ENCODE results near the gene CLSTN2.

CLSTN2 gene

DNA sequence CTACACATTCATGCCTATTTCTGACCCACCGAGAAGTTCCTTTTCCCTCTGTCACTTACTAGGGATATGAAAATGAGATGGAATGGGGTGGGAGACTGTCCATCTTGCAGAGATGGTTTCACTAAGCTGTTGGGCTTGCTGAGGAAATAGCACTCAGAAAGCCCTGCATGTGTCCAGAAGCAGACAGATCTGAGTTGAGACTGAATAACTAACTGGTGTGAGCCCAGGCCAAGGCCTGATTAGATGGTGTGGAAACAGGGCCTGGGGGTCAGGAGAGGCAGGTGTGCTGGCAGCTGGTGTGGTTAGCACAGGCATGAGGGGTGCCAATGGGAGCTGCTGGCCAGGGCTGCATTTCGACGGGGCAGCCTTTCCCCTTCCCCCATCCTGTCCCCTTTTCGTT, 72.1 kb downstream of the CLSTN2 start:
- Histone ChIP-seq H3K4me1 (ENCODE audit: control insufficient read depth, insufficient read depth, low read length, poor library complexity, severe bottlenecking) (no peaks in the 10 kb centered on the region), H3K4me3 (ENCODE audit: extremely low read depth, insufficient read depth, low read length, poor library complexity, severe bottlenecking) (no peak overlapping the region), H3K27ac (ENCODE audit: low read depth, low read length, severe bottlenecking) (no peak overlapping the region), H3K9me3 (ENCODE audit: control insufficient read depth, low read length) (no peaks in the 10 kb centered on the region), H3K36me3 (ENCODE audit: control insufficient read depth, insufficient read depth, low read length) (no peaks in the 10 kb centered on the region)
- 100% methylated on average over 1 of the region's 4 CpGs; no CpG with 5 or more reads in 1 of the 2 experiments for WGBS, 2 experiments (ENCODE audit: insufficient coverage in 2 of 2)

DNA sequence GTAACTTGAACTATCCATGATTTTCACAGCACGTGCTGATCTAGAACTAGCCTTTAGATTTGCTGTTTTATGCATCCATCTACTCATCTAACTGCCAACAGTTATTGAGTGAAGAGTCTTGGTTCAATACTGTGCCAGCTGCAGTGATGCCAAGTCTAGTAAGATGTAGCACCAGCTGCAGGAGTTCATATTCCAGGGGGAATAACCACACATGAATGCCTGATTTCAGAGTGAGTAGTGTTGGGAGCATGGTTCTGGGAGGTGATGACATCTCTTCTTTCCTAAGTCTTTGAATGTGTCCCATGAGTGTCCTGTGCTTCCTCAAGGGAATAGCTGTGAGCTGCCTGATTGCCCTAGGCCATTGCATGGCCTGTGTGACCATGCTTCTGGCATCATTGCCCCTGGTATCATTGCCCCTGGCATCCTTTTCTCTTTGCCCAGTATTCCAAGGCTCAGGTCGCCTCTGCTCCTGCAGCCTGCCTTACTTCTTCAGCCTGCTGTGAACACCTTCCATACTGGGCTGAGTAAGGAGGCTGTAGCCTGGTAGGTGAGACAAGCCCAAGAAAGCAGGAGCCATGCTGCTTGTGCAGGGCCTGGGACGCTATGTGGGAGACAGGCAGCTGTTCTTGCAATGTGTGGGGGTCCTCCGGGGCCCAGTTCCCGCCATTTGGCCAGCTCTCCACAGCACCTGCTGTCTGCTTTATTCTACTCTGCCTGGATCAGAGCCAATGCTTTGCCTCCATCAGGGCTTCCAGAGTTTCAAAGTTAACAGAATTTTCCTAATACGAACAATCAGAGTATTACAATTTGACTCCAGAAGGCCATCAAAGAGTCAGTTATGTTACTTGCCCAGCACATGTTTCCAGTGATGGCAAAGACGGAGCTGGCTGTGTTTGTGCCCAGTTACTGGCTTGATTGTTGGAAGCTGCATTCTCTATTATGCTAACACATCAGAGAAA, 73.2 kb downstream of the CLSTN2 start:
- Histone ChIP-seq H3K4me1 (ENCODE audit: control insufficient read depth, insufficient read depth, low read length, poor library complexity, severe bottlenecking) (no peaks in the 10 kb centered on the region), H3K4me3 (ENCODE audit: extremely low read depth, insufficient read depth, low read length, poor library complexity, severe bottlenecking) (no peak overlapping the region), H3K36me3 (ENCODE audit: control insufficient read depth, insufficient read depth, low read length) (no peaks in the 10 kb centered on the region), H3K27ac (ENCODE audit: low read depth, low read length, severe bottlenecking) (no peak overlapping the region), H3K9me3 (ENCODE audit: control insufficient read depth, low read length) (no peaks in the 10 kb centered on the region)
- WGBS, 2 experiments (ENCODE audit: insufficient coverage in 2 of 2), result 90 to 92% methylated on average over 5 to 6 of the region's 7 CpGs

DNA sequence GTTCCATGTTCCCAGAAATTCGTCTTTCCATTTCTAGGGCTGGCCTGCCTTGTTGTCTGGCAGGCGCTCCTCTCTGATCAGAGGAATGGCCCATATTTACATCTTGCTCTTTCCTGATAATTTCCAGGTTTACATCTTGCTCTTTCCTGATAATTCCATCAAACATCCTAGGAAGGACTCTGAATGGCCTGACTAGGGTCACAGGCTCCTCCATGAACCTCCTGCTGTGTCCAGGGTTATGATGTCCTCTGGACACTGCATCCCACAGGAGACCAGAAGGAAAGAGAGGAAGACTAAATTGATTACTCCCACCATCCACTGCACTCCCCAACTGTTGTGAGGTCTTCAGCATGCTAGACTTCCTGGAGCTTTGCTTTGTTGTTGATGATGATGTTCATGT, 75.4 kb downstream of the CLSTN2 start:
- WGBS, 2 experiments (ENCODE audit: insufficient coverage in 2 of 2), result 44 to 45% methylated on average over 2 of the region's 2 CpGs

DNA sequence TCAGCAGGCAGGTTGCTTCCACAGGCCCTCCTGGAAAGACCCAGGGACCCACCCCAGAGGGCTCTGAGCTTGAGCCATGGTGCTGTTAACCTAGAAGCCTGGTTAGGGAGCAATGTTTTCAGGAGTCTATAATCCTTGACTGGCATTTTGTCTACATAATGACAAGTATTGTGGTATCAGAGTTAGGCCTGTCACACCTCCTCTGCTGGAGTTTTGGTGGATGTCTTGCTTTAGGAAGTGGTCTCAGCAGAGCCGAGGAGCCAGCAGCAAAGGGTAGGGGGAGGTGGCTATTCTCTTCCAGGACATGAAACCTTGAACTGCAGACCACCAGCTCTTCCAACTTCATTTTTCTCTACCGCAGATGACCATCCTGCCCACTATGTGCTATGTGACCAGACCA, 76.1 kb downstream of the CLSTN2 start:
- WGBS, 2 experiments (ENCODE audit: insufficient coverage in 2 of 2), result 100% methylated on average over 1 of the region's 2 CpGs; no CpG with 5 or more reads in 1 of the 2 experiments
- H3K4me3 ChIP-seq (ENCODE audit: extremely low read depth, insufficient read depth, low read length, poor library complexity, severe bottlenecking), result no peak overlapping the region

More for the DNA sequence above, 75.4 kb downstream of the CLSTN2 start:
- Histone ChIP-seq H3K9me3 (ENCODE audit: control insufficient read depth, low read length) (no peaks in the 10 kb centered on the region), H3K36me3 (ENCODE audit: control insufficient read depth, insufficient read depth, low read length) (no peaks in the 10 kb centered on the region), H3K27ac (ENCODE audit: low read depth, low read length, severe bottlenecking) (no peak overlapping the region), H3K4me3 (ENCODE audit: extremely low read depth, insufficient read depth, low read length, poor library complexity, severe bottlenecking) (no peak overlapping the region), H3K4me1 (ENCODE audit: control insufficient read depth, insufficient read depth, low read length, poor library complexity, severe bottlenecking) (no peaks in the 10 kb centered on the region)

DNA sequence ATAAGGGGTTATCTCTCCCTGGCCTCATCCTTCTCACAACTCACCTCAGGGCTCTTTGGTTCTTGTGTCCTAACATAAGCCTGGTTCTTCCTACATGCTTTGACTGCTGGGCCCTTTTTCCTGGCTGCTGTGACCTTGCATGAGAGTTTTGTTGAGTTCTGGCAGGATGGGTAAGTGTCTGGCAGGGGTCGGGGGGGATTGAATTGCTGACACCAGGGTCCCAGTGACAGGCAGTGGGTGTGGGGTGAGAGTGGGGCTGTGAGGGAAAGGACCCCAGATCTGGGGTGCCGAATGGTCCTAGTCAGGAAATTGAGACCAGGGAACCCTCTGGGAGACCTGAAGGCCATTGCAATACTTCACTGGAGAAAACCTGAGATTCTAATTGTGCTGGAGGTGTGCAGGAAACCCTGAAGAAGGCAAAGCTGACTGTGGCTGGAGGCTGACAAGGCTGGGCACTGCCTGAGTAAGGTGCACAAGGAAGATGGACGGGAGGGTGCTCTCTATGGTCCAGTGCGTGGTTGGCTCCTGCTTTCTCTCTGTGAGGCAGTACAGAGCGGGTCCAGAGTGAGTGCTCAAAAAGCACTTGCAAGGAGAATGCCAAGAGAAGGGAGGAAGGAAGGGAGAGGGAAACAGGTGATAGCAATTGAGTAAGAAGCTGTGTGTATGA, 76.8 kb downstream of the CLSTN2 start:
- Histone ChIP-seq H3K9me3 (ENCODE audit: control insufficient read depth, low read length) (no peaks in the 10 kb centered on the region), H3K4me3 (ENCODE audit: extremely low read depth, insufficient read depth, low read length, poor library complexity, severe bottlenecking) (no peak overlapping the region), H3K27ac (ENCODE audit: low read depth, low read length, severe bottlenecking) (no peak overlapping the region), H3K36me3 (ENCODE audit: control insufficient read depth, insufficient read depth, low read length) (no peaks in the 10 kb centered on the region), H3K4me1 (ENCODE audit: control insufficient read depth, insufficient read depth, low read length, poor library complexity, severe bottlenecking) (no peaks in the 10 kb centered on the region)
- WGBS, 2 experiments (ENCODE audit: insufficient coverage in 2 of 2), result 86% methylated on average over 2 to 5 of the region's 5 CpGs

More for the DNA sequence above, 76.1 kb downstream of the CLSTN2 start:
- Histone ChIP-seq H3K4me1 (ENCODE audit: control insufficient read depth, insufficient read depth, low read length, poor library complexity, severe bottlenecking) (no peaks in the 10 kb centered on the region), H3K36me3 (ENCODE audit: control insufficient read depth, insufficient read depth, low read length) (no peaks in the 10 kb centered on the region), H3K9me3 (ENCODE audit: control insufficient read depth, low read length) (no peaks in the 10 kb centered on the region), H3K27ac (ENCODE audit: low read depth, low read length, severe bottlenecking) (no peak overlapping the region)

DNA sequence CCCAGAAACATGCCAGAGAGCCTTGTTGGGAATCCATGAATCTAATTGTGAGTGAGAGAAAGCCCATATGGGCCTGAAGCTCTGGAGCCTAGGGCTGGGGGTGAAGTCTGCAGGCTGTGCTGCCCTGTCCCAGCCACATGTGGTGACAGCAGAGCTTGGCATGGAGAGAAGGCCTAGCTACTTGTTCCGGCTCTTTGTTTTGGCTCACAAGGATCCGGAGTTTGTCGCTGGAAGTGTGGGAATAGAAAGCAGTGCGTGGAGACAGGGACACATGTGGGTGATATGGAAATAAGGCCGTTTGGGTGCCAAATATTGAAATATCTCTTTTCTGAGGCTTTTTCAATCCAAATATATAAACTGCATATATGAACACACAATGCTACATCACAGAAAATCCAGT, 78.2 kb downstream of the CLSTN2 start:
- H3K4me1 ChIP-seq (ENCODE audit: control insufficient read depth, insufficient read depth, low read length, poor library complexity, severe bottlenecking), result no peaks in the 10 kb centered on the region
- 96 to 100% methylated on average over 3 of the region's 5 CpGs for WGBS, 2 experiments (ENCODE audit: insufficient coverage in 2 of 2)
- no peaks in the 10 kb centered on the region for H3K9me3 ChIP-seq (ENCODE audit: control insufficient read depth, low read length)
- H3K4me3 ChIP-seq (ENCODE audit: extremely low read depth, insufficient read depth, low read length, poor library complexity, severe bottlenecking), result no peak overlapping the region
- H3K36me3 ChIP-seq (ENCODE audit: control insufficient read depth, insufficient read depth, low read length), result no peaks in the 10 kb centered on the region
- no peak overlapping the region for H3K27ac ChIP-seq (ENCODE audit: low read depth, low read length, severe bottlenecking)

DNA sequence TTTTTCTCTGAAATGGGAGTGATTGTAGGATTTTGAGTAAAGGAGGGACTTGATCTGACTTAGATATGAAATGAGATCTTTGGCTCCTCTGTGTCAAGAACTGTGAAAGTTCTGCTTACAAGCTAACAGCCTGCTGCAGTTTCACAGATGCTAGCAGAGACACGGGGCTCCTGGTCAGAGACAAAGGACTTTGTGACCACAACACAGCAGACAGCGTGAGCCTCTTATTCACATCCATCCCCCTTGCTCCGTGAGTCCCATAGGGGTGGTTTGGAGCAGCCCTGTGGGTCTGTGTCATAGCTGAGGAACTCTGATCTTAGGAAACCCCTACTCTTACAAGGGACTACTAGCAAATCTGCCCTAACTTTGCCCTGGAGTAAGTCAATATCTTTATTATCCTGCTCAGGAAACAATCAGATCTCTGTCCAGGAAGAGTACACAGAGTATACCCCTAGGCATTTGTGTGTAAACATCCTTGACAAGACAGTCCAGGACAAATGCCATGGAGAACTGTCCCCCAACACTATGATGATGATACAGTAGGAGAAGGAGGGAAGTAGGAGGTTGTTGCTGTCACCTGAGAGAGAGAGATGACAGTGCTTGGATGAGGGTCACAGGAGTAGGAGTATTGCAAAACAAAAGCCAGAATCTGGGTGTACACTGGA, 80.0 kb downstream of the CLSTN2 start:
- no peak overlapping the region for H3K4me3 ChIP-seq (ENCODE audit: extremely low read depth, insufficient read depth, low read length, poor library complexity, severe bottlenecking)
- H3K36me3 ChIP-seq (ENCODE audit: control insufficient read depth, insufficient read depth, low read length), result no peaks in the 10 kb centered on the region
- H3K9me3 ChIP-seq (ENCODE audit: control insufficient read depth, low read length), result no peaks in the 10 kb centered on the region
- WGBS, 2 experiments (ENCODE audit: insufficient coverage in 2 of 2), result 90 to 92% methylated on average over 2 to 3 of the region's 3 CpGs
- no peak overlapping the region for H3K27ac ChIP-seq (ENCODE audit: low read depth, low read length, severe bottlenecking)
- H3K4me1 ChIP-seq (ENCODE audit: control insufficient read depth, insufficient read depth, low read length, poor library complexity, severe bottlenecking), result no peaks in the 10 kb centered on the region

DNA sequence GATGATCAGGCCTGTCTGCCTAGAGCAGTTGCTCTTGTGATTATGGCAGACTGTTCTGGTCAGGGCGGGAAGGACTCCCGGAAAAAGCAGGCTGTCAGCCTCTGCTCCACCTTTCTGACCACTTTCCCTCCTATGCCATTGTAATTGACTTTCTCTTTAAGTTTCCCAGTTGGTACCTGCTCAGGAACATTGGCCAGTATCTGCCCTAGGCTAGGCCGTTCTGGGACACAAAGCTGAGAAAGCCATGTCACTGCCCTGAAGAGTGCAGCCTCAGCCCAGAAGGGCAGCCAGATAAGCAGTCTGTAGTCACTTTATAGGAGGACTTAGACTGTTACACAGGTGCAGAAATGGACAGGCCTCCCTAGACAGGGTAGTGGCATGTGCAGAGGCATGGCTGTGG, 80.8 kb downstream of the CLSTN2 start:
- H3K4me3 ChIP-seq (ENCODE audit: extremely low read depth, insufficient read depth, low read length, poor library complexity, severe bottlenecking), result no peak overlapping the region
- 90 to 96% methylated on average over 1 to 2 of the region's 3 CpGs for WGBS, 2 experiments (ENCODE audit: insufficient coverage in 2 of 2)
- H3K27ac ChIP-seq (ENCODE audit: low read depth, low read length, severe bottlenecking), result no peak overlapping the region
- no peaks in the 10 kb centered on the region for H3K4me1 ChIP-seq (ENCODE audit: control insufficient read depth, insufficient read depth, low read length, poor library complexity, severe bottlenecking)
- no peaks in the 10 kb centered on the region for H3K9me3 ChIP-seq (ENCODE audit: control insufficient read depth, low read length)
- no peaks in the 10 kb centered on the region for H3K36me3 ChIP-seq (ENCODE audit: control insufficient read depth, insufficient read depth, low read length)

DNA sequence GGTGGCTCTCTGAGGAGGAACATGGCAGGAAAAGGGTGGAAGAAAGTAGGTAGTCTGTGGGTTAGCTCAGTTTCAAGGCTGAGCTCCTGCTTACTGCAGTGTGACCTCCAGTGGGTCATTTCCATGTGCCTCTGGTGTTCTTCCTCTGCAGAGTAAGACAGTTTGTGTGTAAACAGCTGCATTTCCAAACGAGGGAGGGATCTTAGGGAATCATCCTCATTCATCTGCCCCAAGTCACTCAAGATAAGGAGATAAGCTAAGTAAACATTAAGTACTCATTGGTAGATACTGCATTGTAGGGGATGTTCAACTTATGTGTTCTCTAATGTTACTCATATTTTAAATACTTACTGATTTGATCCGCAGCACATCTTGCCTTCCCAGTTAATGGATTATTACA, 83.6 kb downstream of the CLSTN2 start:
- WGBS, 2 experiments (ENCODE audit: insufficient coverage in 2 of 2), result no CpG with 5 or more reads among the region's 2 CpGs
- Histone ChIP-seq H3K27ac (ENCODE audit: low read depth, low read length, severe bottlenecking) (no peak overlapping the region), H3K36me3 (ENCODE audit: control insufficient read depth, insufficient read depth, low read length) (no peaks in the 10 kb centered on the region), H3K9me3 (ENCODE audit: control insufficient read depth, low read length) (no peaks in the 10 kb centered on the region), H3K4me3 (ENCODE audit: extremely low read depth, insufficient read depth, low read length, poor library complexity, severe bottlenecking) (no peak overlapping the region), H3K4me1 (ENCODE audit: control insufficient read depth, insufficient read depth, low read length, poor library complexity, severe bottlenecking) (no peaks in the 10 kb centered on the region)

DNA sequence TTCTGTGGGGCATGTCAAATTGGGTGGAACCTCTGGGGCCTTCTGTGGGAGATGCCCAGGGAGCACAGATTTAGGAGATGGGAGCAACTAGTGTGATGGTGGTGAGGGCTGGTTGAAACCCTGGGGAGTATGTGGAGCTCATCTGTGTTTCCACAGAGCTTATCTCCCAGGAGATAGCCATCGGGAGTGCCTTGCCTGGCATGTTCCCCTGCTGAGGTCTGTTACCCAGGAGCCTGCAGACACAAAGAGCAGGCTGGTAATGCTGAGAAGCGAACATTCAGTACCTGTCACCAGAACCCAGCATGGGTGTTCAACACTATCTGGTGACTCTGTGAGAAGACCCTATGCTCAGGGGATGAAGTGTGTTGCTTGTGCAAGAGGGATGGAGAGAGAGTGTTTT, 85.0 kb downstream of the CLSTN2 start:
- no peaks in the 10 kb centered on the region for H3K4me1 ChIP-seq (ENCODE audit: control insufficient read depth, insufficient read depth, low read length, poor library complexity, severe bottlenecking)
- H3K27ac ChIP-seq (ENCODE audit: low read depth, low read length, severe bottlenecking), result no peak overlapping the region
- no peak overlapping the region for H3K4me3 ChIP-seq (ENCODE audit: extremely low read depth, insufficient read depth, low read length, poor library complexity, severe bottlenecking)
- no peaks in the 10 kb centered on the region for H3K36me3 ChIP-seq (ENCODE audit: control insufficient read depth, insufficient read depth, low read length)
- WGBS, 2 experiments (ENCODE audit: insufficient coverage in 2 of 2), result 67 to 73% methylated on average over 2 of the region's 2 CpGs
- no peaks in the 10 kb centered on the region for H3K9me3 ChIP-seq (ENCODE audit: control insufficient read depth, low read length)
